Hepatocyte (in vitro differentiated cells): Measurements from ENCODE around the gene NR3C2.

ENCODE experiments used
- EZH2 ChIP-seq: fragments of 200-600 bp; sonication (generic); IDR thresholded peaks from 2 replicates; pipeline ENCODE4 v1.6.1; 2016; ENCODE audit warnings: antibody characterized with exemption, mild to moderate bottlenecking, borderline replicate concordance
- EZH2phosphoT487 ChIP-seq: fragments of 200-600 bp; sonication (generic); IDR thresholded peaks from one replicate; pipeline ENCODE4 v1.6.1; 2018; ENCODE audit warnings: antibody characterized with exemption, mild to moderate bottlenecking, low read depth, moderate library complexity; ENCODE audit not compliant: unreplicated experiment, severe bottlenecking
- TF ChIP-seq, protein P1 (sequence below): fragments of 200-600 bp; sonication (generic); IDR thresholded peaks from 2 replicates; pipeline ENCODE4 v1.5.1; 2016; ENCODE audit warnings: antibody characterized with exemption, mild to moderate bottlenecking; ENCODE audit not compliant: poor library complexity

DNA sequence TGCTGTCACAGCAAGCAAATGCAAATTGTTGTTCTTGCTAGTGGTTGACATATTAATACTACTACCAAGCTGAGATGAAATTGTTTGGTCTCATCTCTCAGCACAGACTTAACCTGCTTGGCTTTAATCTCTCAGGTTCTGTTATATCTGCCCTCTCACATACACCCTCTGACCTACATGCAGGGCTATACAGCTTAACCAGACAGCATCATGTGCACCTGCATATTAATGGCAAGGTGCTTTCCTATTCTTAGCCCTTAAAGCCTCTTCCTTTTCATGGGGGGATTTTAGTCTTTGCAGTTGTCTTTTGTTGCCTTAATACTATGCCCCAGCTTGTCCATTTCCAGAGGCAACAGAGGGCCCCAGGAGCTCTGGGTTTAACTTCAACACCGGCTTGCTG lies 114.5 kb downstream of the NR3C2 start:
- TF ChIP-seq EZH2 (no peak), EZH2phosphoT487 (no peak)
- TF ChIP-seq, protein P1, sequence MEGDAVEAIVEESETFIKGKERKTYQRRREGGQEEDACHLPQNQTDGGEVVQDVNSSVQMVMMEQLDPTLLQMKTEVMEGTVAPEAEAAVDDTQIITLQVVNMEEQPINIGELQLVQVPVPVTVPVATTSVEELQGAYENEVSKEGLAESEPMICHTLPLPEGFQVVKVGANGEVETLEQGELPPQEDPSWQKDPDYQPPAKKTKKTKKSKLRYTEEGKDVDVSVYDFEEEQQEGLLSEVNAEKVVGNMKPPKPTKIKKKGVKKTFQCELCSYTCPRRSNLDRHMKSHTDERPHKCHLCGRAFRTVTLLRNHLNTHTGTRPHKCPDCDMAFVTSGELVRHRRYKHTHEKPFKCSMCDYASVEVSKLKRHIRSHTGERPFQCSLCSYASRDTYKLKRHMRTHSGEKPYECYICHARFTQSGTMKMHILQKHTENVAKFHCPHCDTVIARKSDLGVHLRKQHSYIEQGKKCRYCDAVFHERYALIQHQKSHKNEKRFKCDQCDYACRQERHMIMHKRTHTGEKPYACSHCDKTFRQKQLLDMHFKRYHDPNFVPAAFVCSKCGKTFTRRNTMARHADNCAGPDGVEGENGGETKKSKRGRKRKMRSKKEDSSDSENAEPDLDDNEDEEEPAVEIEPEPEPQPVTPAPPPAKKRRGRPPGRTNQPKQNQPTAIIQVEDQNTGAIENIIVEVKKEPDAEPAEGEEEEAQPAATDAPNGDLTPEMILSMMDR, result no peak
